Panc1 (cell line): ENCODE data around the gene DNTT.

Experiments
- POLR2AphosphoS5 ChIP-seq: IDR thresholded peaks from 2 replicates; pipeline ENCODE4 v1.6.1; 2012; ENCODE audit warnings: mild to moderate bottlenecking, low read depth, low read length, moderate library complexity
- TCF7L2 ChIP-seq: IDR thresholded peaks from 2 replicates; pipeline ENCODE4 v1.6.1; 2011; ENCODE audit warnings: mild to moderate bottlenecking, low read depth, low read length, inconsistent platforms
- TF ChIP-seq, protein P1 (sequence below): fragments of 450-650 bp; IDR thresholded peaks from 2 replicates; pipeline ENCODE4 v1.5.1; 2017; ENCODE audit warnings: mild to moderate bottlenecking
- TF ChIP-seq, protein P2 (sequence below), 2 experiments: IDR thresholded peaks; 2 replicates each; pipeline ENCODE4 v1.6.1; 2011 to 2012; ENCODE audit warnings: low read depth in 2 of 2, control low read depth in 1 of 2, low read length in 1 of 2, mild to moderate bottlenecking in 1 of 2, moderate library complexity in 1 of 2; ENCODE audit not compliant: insufficient read depth in 1 of 2

DNA sequence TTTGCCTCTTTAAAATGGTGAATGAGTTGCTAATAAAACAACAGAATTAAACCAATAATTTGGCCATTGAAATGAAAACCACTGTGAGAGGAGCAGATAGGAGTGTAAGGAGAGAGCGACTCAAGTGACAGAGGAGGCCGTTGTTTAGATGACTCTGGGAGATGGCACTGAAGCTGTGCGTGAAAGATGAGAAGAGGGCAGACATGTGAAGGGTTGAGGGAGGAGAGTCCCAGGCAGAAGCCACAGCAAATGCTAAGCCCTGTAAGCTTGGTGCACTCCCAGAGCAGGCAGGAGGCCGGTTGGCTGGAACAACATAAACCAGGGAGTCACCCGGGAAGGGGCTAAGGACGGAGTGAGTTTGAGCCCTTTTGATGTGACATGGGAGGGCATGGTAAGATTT lies 55.4 kb downstream of the DNTT start:
- TF ChIP-seq, protein P1, sequence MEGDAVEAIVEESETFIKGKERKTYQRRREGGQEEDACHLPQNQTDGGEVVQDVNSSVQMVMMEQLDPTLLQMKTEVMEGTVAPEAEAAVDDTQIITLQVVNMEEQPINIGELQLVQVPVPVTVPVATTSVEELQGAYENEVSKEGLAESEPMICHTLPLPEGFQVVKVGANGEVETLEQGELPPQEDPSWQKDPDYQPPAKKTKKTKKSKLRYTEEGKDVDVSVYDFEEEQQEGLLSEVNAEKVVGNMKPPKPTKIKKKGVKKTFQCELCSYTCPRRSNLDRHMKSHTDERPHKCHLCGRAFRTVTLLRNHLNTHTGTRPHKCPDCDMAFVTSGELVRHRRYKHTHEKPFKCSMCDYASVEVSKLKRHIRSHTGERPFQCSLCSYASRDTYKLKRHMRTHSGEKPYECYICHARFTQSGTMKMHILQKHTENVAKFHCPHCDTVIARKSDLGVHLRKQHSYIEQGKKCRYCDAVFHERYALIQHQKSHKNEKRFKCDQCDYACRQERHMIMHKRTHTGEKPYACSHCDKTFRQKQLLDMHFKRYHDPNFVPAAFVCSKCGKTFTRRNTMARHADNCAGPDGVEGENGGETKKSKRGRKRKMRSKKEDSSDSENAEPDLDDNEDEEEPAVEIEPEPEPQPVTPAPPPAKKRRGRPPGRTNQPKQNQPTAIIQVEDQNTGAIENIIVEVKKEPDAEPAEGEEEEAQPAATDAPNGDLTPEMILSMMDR = no peak
- TF ChIP-seq TCF7L2 = no peak
- TF ChIP-seq, protein P2, sequence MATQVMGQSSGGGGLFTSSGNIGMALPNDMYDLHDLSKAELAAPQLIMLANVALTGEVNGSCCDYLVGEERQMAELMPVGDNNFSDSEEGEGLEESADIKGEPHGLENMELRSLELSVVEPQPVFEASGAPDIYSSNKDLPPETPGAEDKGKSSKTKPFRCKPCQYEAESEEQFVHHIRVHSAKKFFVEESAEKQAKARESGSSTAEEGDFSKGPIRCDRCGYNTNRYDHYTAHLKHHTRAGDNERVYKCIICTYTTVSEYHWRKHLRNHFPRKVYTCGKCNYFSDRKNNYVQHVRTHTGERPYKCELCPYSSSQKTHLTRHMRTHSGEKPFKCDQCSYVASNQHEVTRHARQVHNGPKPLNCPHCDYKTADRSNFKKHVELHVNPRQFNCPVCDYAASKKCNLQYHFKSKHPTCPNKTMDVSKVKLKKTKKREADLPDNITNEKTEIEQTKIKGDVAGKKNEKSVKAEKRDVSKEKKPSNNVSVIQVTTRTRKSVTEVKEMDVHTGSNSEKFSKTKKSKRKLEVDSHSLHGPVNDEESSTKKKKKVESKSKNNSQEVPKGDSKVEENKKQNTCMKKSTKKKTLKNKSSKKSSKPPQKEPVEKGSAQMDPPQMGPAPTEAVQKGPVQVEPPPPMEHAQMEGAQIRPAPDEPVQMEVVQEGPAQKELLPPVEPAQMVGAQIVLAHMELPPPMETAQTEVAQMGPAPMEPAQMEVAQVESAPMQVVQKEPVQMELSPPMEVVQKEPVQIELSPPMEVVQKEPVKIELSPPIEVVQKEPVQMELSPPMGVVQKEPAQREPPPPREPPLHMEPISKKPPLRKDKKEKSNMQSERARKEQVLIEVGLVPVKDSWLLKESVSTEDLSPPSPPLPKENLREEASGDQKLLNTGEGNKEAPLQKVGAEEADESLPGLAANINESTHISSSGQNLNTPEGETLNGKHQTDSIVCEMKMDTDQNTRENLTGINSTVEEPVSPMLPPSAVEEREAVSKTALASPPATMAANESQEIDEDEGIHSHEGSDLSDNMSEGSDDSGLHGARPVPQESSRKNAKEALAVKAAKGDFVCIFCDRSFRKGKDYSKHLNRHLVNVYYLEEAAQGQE (IDR thresholded peaks at IDR 0.05; ENCODE audit: insufficient read depth in 1 of 2, low read depth in 2 of 2, low read length in 1 of 2) = no peak
- TF ChIP-seq POLR2AphosphoS5 = no peak
